K562 (cell line): ENCODE measurements around the gene KIFAP3. TPM values are rescaled to one million over a fixed set of nuclear protein-coding genes. Genes with fewer than 3 reads are reported as not detected.

Experiments used
- ATAC-seq: fragments of 200-7000 bp; cut with Tn5 transposase; 3 replicates; pipeline ENCODE4 v1.9.1; 2020; ENCODE audit warnings: moderate library complexity
- BruUV-seq: library from RNA; stranded (reverse); fragments of 400-500 nt; replicated peaks from 2 replicates; lab custom pipeline; 2021; lab: Mats Ljungman, UMichigan
- CTCF ChIA-PET: fragments of 300-600 bp; formaldehyde crosslinking; extraction: SDS; loops from one replicate; lab custom pipeline; 2021; ENCODE audit warnings: low intra/inter-chr PET ratio; lab: Yijun Ruan, JAX
- POLR2A ChIA-PET: fragments of 300-600, 350-650 bp; sonication (Branson Sonifier 250); formaldehyde crosslinking; extraction: SDS; loops from one replicate; lab custom pipeline; 2021; ENCODE audit warnings: antibody characterized with exemption, inconsistent platforms; lab: Yijun Ruan, JAX
- DNase-seq, 4 experiments: peaks; one replicate each; pipeline versions ENCODE4 v3.0.0 to v3.0.0-alpha.2; 2011 to 2018; ENCODE audit warnings: low spot score in 3 of 4, mixed read lengths in 3 of 4; ENCODE audit errors: extremely low read depth in 1 of 4
- FAIRE-seq: peaks from 2 replicates; lab custom pipeline; 2011; peaks lifted over from hg19 to GRCh38; lab: Jason Lieb, UNC
- H2AFZ ChIP-seq: 2 replicates; pipeline ENCODE4 v1.6.0; 2011; ENCODE audit warnings: low read depth, low read length, control low read depth, inconsistent platforms
- H3K27ac ChIP-seq: fragments of 200-600 bp; 3 replicates; pipeline ENCODE4 v1.8.0; 2011; ENCODE audit warnings: low read depth, mild to moderate bottlenecking, control low read depth, inconsistent platforms, low read length, moderate library complexity, mixed read lengths; ENCODE audit errors: extremely low read depth
- H3K27me3 ChIP-seq, 2 experiments: fragments of 300-600 bp in 1 of 2; 2 replicates in 1 of 2; 3 replicates in 1 of 2; pipeline versions ENCODE4 v1.6.0 to v1.8.0; 2011; ENCODE audit warnings: inconsistent platforms in 2 of 2, low read length in 2 of 2, mild to moderate bottlenecking in 1 of 2, mixed read lengths in 1 of 2, moderate library complexity in 1 of 2; ENCODE audit not compliant: control insufficient read depth in 2 of 2, insufficient read depth in 2 of 2
- H3K36me3 ChIP-seq: fragments of 300-600 bp; 3 replicates; pipeline ENCODE4 v1.8.0; 2011; ENCODE audit warnings: mild to moderate bottlenecking, low read length, inconsistent platforms; ENCODE audit not compliant: control insufficient read depth, insufficient read depth
- H3K4me1 ChIP-seq, 2 experiments: fragments of 200-600 bp in 1 of 2; replicated peaks in 1 of 2; 2 replicates in 1 of 2; 3 replicates in 1 of 2; pipeline versions ENCODE4 v1.5.1 to v1.8.0; 2011; ENCODE audit warnings: inconsistent platforms in 2 of 2, low read length in 2 of 2, mild to moderate bottlenecking in 1 of 2, mixed read lengths in 1 of 2, moderate library complexity in 1 of 2; ENCODE audit not compliant: control insufficient read depth in 2 of 2, insufficient read depth in 2 of 2
- H3K4me2 ChIP-seq: 2 replicates; pipeline ENCODE4 v1.6.1; 2011; ENCODE audit warnings: low read length, control low read depth, inconsistent platforms, mixed read lengths; ENCODE audit not compliant: insufficient read depth
- H3K4me3 ChIP-seq: fragments of 200-600 bp; sonication (generic), shearing (Covaris generic); 2 replicates; pipeline ENCODE4 v1.5.1; 2016; ENCODE audit warnings: control low read depth, inconsistent platforms
- H3K79me2 ChIP-seq: fragments of 200-600 bp; 3 replicates; pipeline ENCODE4 v1.8.0; 2011; ENCODE audit warnings: low read length, inconsistent platforms; ENCODE audit not compliant: control insufficient read depth, insufficient read depth
- H3K9ac ChIP-seq, 2 experiments: 2 replicates each; pipeline versions ENCODE4 v1.6.0 to v1.6.1; 2011; ENCODE audit warnings: low read depth in 2 of 2, low read length in 2 of 2, control low read depth in 1 of 2, inconsistent platforms in 1 of 2, mild to moderate bottlenecking in 1 of 2, mixed read lengths in 1 of 2; ENCODE audit not compliant: insufficient read depth in 1 of 2
- H3K9me1 ChIP-seq: one replicate; pipeline ENCODE4 v1.6.0; 2011; ENCODE audit warnings: inconsistent platforms, mild to moderate bottlenecking, low read length, moderate library complexity; ENCODE audit not compliant: control insufficient read depth, insufficient read depth
- H3K9me3 ChIP-seq: replicated peaks from 2 replicates; pipeline ENCODE4 v1.5.1; 2011; ENCODE audit warnings: low read depth, low read length, inconsistent platforms; ENCODE audit not compliant: control insufficient read depth, insufficient read depth
- H4K20me1 ChIP-seq: replicated peaks from 2 replicates; pipeline ENCODE4 v1.6.1; 2011; ENCODE audit warnings: low read length, inconsistent platforms, mixed read lengths; ENCODE audit not compliant: control insufficient read depth, insufficient read depth
- BACH1 ChIP-seq: fragments of 200-800 bp; sonication (Bioruptor generic); IDR thresholded peaks from 2 replicates; pipeline ENCODE4 v1.6.1; 2016; ENCODE audit warnings: missing genetic modification characterization, missing compliant biosample characterization
- ESRRA ChIP-seq: fragments of 450-650 bp; IDR thresholded peaks from 2 replicates; pipeline ENCODE4 v1.6.1; 2014; ENCODE audit warnings: low read depth, mild to moderate bottlenecking, moderate library complexity, borderline replicate concordance
- FUS ChIP-seq: fragments of 200-400 bp; formaldehyde crosslinking; optimal IDR thresholded peaks from 2 replicates; pipeline ENCODE3; 2017; ENCODE audit warnings: low read depth, low read length
- HLTF ChIP-seq: fragments of 450-650 bp; IDR thresholded peaks from 2 replicates; pipeline ENCODE4 v1.6.1; 2016
- MEF2D ChIP-seq: conservative IDR thresholded peaks from 2 replicates; pipeline ENCODE4 v1.6.1; 2016; ENCODE audit warnings: low read depth, missing genetic modification characterization, missing compliant biosample characterization
- SMAD3 ChIP-seq: fragments of 450-650 bp; formaldehyde crosslinking; conservative IDR thresholded peaks from 2 replicates; pipeline ENCODE4 v1.4.0; 2020; ENCODE audit warnings: mild to moderate bottlenecking
- SP1 ChIP-seq: sonication (generic); formaldehyde crosslinking; IDR thresholded peaks from 2 replicates; pipeline ENCODE4 v1.8.1; 2022; ENCODE audit warnings: mild to moderate bottlenecking, missing genetic modification reagents
- U2AF1 ChIP-seq: fragments of 200-400 bp; formaldehyde crosslinking; optimal IDR thresholded peaks from 2 replicates; pipeline ENCODE3; 2017; ENCODE audit warnings: mild to moderate bottlenecking, low read depth, low read length, moderate library complexity
- ZNF133 ChIP-seq: fragments of 250-450 bp; sonication (Bioruptor Pico); IDR thresholded peaks from 2 replicates; pipeline ENCODE4 v1.4.0; 2020; ENCODE audit warnings: mild to moderate bottlenecking
- ZNF274 ChIP-seq: IDR thresholded peaks from 2 replicates; pipeline ENCODE4 v1.6.1; 2011; ENCODE audit warnings: low read depth, mild to moderate bottlenecking, low read length, moderate library complexity, borderline replicate concordance
- ZSCAN32 ChIP-seq: fragments of 450-650 bp; formaldehyde crosslinking; IDR thresholded peaks from 2 replicates; pipeline ENCODE4 v1.4.0; 2020; ENCODE audit warnings: mild to moderate bottlenecking, moderate library complexity
- in situ Hi-C: fragments of 300-500 bp; cut with MboI; formaldehyde crosslinking; loops from 4 replicates; pipeline ENCODE4 v1.15.0; 2018; ENCODE audit warnings: inconsistent platforms, mixed read lengths
- intact Hi-C: fragments of 100-400 bp; cut with micrococcal nuclease; formaldehyde crosslinking; loops from 2 replicates; pipeline ENCODE4 v1.14.2; 2022
- polyA plus RNA-seq, 8 experiments: library from polyadenylated mRNA; depleted of rRNA in 4 of 8; stranded (reverse) in 5 of 8; unstranded in 3 of 8; fragments of >200 nt; fragmentation: Nextera tagmentation in 2 of 8; fragmentation: Illumina TruSeq in 1 of 8; extraction: Ambion mirVana in 2 of 8; extraction: Trizol in 1 of 8; gene quantifications; 2 replicates each; pipeline versions ENCODE4 v1.2.1 to v1.2.3, GENCODE V29; 2011 to 2014; ENCODE audit warnings: inconsistent platforms in 1 of 8, missing spikeins in 1 of 8
- total RNA-seq, 7 experiments: library from RNA; depleted of rRNA in 6 of 7; stranded (reverse); fragments of >200 nt in 6 of 7; fragmentation: Illumina TruSeq in 2 of 7; extraction: Trizol in 2 of 7; gene quantifications; 2 replicates each; pipeline versions ENCODE4 v1.2.1 to v1.2.3, GENCODE V29; 2011 to 2021; ENCODE audit warnings: low replicate concordance in 1 of 7
- TF ChIP-seq, protein P1 (sequence below): IDR thresholded peaks from 2 replicates; pipeline ENCODE4 v1.6.1; 2016; ENCODE audit warnings: missing genetic modification characterization, missing compliant biosample characterization
- TF ChIP-seq, protein P2 (sequence below): sonication (generic); formaldehyde crosslinking; IDR thresholded peaks from 2 replicates; pipeline ENCODE4 v1.8.0; 2022; ENCODE audit warnings: mild to moderate bottlenecking, missing genetic modification reagents
- TF ChIP-seq, protein P3 (sequence below), 2 experiments: fragments of 450-650 bp in 1 of 2; sonication (generic) in 1 of 2; formaldehyde crosslinking in 1 of 2; IDR thresholded peaks in 1 of 2; conservative IDR thresholded peaks in 1 of 2; 2 replicates each; pipeline versions ENCODE4 v1.6.1 to v1.8.1; 2016 to 2023; ENCODE audit warnings: mild to moderate bottlenecking in 2 of 2, moderate library complexity in 2 of 2, inconsistent platforms in 1 of 2, missing genetic modification reagents in 1 of 2

The KIFAP3 gene
- total and polyA plus RNA-seq, 9 of the 15 experiments (the other 6 are each of a cell fraction or from before 2014, with no cell fraction given), result 8.8 to 17.5 (median 11.8) TPM

DNA sequence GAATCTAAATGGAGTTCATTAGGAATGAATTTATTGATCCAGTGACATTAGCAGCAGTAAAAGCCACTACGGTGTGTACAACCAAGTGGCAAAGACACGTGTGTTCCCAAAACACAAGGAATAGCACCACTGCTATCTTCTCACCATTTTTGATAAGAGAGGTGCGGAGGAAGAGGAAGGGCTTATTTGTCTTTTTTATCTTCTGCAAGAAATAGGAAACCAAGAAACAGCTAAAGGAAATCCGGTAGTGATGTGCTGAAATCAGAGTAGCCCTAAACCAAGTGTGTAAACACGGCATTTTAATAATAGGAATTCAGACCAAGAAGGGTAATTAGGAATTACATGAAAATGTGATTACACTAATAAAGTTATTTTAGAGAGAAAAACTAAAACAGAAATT lies 171.7 kb downstream of the KIFAP3 start (continued):
- no peak for TF ChIP-seq MEF2D
- TF ChIP-seq ZNF274, result no peak
- TF ChIP-seq ZNF133 (CRISPR knock-in tag), result no peak
- TF ChIP-seq, protein P1, sequence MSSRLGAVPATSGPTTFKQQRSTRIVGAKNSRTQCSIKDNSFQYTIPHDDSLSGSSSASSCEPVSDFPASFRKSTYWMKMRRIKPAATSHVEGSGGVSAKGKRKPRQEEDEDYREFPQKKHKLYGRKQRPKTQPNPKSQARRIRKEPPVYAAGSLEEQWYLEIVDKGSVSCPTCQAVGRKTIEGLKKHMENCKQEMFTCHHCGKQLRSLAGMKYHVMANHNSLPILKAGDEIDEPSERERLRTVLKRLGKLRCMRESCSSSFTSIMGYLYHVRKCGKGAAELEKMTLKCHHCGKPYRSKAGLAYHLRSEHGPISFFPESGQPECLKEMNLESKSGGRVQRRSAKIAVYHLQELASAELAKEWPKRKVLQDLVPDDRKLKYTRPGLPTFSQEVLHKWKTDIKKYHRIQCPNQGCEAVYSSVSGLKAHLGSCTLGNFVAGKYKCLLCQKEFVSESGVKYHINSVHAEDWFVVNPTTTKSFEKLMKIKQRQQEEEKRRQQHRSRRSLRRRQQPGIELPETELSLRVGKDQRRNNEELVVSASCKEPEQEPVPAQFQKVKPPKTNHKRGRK (tag), result no peak
- TF ChIP-seq, all 486 proteins: peak for 0

DNA sequence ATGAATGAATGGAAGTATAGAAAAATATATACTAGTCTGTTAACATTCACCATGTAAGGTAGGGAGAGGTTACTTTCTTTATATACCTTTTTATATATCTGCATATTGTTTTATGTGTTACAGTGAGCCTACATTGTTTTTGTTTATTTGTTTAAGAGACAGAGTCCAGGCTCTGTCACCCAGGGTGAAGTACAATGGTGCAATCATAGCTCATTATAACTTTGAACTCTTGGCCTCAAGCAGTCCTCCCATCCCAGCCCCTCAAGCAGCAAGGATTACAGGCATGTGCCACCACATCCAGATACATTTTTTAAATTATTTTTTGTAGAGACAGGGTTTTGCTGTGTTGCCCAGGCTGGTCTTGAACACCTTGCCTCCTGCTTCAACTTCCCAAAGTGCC lies 173.4 kb downstream of the KIFAP3 start:
- no peak for DNase-seq
- Histone ChIP-seq H3K9me3 (no peaks in the 10 kb centered on the region), H3K36me3 (no peaks in the 10 kb centered on the region), H3K27me3 (0 out of 5 replicates have a peak, but pooled peaks cover 0 to 2% of the 10 kb centered on the region in 2 experiments), H3K4me2 (no peak overlapping the region), H3K4me1 (peaks cover 0 to 5% of the 10 kb centered on the region in 2 experiments; a peak in 2 of 5 replicates), H3K9ac (no peak overlapping the region), H2AFZ (no peak overlapping the region), H3K9me1 (no peaks in the 10 kb centered on the region), H3K27ac (no peak overlapping the region), H3K79me2 (no peaks in the 10 kb centered on the region), H4K20me1 (no peaks in the 10 kb centered on the region), H3K4me3 (no peak overlapping the region)
- no peak for ATAC-seq
- ChIA-PET POLR2A (no interaction called here), CTCF (no interaction called here)
- no TSS peak for BruUV-seq
- FAIRE-seq, result no peak
- in situ Hi-C loops (no loop called here), intact Hi-C loops (no loop called here)
- TF ChIP-seq ESRRA (no peak), SMAD3 (CRISPR knock-in tag) (no peak), SP1 (CRISPR knock-in tag) (no peak), FUS (no peak), HLTF (no peak), ZSCAN32 (CRISPR knock-in tag) (no peak), BACH1 (tag) (no peak), U2AF1 (no peak)
- TF ChIP-seq, protein P2, sequence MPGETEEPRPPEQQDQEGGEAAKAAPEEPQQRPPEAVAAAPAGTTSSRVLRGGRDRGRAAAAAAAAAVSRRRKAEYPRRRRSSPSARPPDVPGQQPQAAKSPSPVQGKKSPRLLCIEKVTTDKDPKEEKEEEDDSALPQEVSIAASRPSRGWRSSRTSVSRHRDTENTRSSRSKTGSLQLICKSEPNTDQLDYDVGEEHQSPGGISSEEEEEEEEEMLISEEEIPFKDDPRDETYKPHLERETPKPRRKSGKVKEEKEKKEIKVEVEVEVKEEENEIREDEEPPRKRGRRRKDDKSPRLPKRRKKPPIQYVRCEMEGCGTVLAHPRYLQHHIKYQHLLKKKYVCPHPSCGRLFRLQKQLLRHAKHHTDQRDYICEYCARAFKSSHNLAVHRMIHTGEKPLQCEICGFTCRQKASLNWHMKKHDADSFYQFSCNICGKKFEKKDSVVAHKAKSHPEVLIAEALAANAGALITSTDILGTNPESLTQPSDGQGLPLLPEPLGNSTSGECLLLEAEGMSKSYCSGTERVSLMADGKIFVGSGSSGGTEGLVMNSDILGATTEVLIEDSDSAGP, result no peak
- TF ChIP-seq, protein P3, sequence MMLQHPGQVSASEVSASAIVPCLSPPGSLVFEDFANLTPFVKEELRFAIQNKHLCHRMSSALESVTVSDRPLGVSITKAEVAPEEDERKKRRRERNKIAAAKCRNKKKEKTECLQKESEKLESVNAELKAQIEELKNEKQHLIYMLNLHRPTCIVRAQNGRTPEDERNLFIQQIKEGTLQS (IDR thresholded peaks at IDR 0.05), result no peak
- TF ChIP-seq, protein P3 (CRISPR knock-in tag; conservative IDR thresholded peaks at IDR 0.05), result no peak
